Measurements from ENCODE around the gene CC2D2B. TPM values are rescaled to one million over a fixed set of nuclear protein-coding genes. Genes with fewer than 3 reads are reported as not detected.

Gene CC2D2B
- total RNA-seq, 1 experiment from 2014 or later = 0.20 TPM

DNA sequence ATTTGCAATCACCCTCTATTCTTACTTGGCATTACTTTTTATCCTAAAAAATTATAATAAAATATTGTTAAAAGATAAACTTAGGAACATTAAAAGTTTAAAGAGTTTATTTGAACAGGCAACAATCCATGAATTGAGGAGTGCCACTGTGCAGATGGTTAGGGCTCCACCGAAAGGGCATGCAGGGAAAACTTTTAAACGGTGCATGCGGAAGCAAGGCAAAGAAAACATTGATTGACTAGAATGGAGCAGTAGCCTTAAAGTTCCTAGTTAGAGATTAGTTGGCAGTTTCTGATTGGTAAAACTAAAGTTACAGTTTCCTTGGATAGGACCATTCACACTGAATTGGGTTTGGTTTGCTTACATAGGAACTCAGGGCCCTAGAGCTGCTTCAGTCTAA, 17.3 kb downstream of the CC2D2B start (continued):
- TF ChIP-seq, protein P1, sequence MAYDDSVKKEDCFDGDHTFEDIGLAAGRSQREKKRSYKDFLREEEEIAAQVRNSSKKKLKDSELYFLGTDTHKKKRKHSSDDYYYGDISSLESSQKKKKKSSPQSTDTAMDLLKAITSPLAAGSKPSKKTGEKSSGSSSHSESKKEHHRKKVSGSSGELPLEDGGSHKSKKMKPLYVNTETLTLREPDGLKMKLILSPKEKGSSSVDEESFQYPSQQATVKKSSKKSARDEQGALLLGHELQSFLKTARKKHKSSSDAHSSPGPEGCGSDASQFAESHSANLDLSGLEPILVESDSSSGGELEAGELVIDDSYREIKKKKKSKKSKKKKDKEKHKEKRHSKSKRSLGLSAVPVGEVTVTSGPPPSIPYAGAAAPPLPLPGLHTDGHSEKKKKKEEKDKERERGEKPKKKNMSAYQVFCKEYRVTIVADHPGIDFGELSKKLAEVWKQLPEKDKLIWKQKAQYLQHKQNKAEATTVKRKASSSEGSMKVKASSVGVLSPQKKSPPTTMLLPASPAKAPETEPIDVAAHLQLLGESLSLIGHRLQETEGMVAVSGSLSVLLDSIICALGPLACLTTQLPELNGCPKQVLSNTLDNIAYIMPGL (CRISPR knock-in tag; IDR thresholded peaks at IDR 0.05) = no peak
- TF ChIP-seq MLX (CRISPR knock-in tag; IDR thresholded peaks at IDR 0.05) = no peak
- TF ChIP-seq, protein P2, sequence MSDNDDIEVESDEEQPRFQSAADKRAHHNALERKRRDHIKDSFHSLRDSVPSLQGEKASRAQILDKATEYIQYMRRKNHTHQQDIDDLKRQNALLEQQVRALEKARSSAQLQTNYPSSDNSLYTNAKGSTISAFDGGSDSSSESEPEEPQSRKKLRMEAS (CRISPR knock-in tag; IDR thresholded peaks at IDR 0.05) = no peak
- TF ChIP-seq KAT7 (CRISPR knock-in tag; IDR thresholded peaks at IDR 0.05; ENCODE audit: borderline replicate concordance) = no peak
- no peak for TF ChIP-seq ZNF281 (CRISPR knock-in tag; IDR thresholded peaks at IDR 0.05)
- no peak for TF ChIP-seq TCF7 (CRISPR knock-in tag; IDR thresholded peaks at IDR 0.05; ENCODE audit: low read depth)
- TF ChIP-seq RELA (CRISPR knock-in tag; IDR thresholded peaks at IDR 0.05; ENCODE audit: borderline replicate concordance) = no peak

- H3K27ac Mint-ChIP-seq = no peak overlapping the region
- TF ChIP-seq SMAD4 (CRISPR knock-in tag; IDR thresholded peaks at IDR 0.05) (no peak), CREB1 (CRISPR knock-in tag; IDR thresholded peaks at IDR 0.05) (no peak), ZNF138 (CRISPR knock-in tag; conservative IDR thresholded peaks at IDR 0.05) (no peak), ZNF317 (CRISPR knock-in tag; IDR thresholded peaks at IDR 0.05; ENCODE audit: borderline replicate concordance, low read depth) (no peak), ZNF532 (CRISPR knock-in tag; IDR thresholded peaks at IDR 0.05; ENCODE audit: borderline replicate concordance) (no peak), TCF7 (CRISPR knock-in tag; IDR thresholded peaks at IDR 0.05; ENCODE audit: low read depth) (no peak), HMGA2 (CRISPR knock-in tag; IDR thresholded peaks at IDR 0.05) (no peak), USF2 (CRISPR knock-in tag; IDR thresholded peaks at IDR 0.05) (no peak), TEAD4 (CRISPR knock-in tag; IDR thresholded peaks at IDR 0.05) (no peak), GTF2I (CRISPR knock-in tag; conservative IDR thresholded peaks at IDR 0.05) (no peak), SMAD3 (CRISPR knock-in tag; IDR thresholded peaks at IDR 0.05; ENCODE audit: borderline replicate concordance) (no peak), NR1H2 (CRISPR knock-in tag; IDR thresholded peaks at IDR 0.05) (no peak), SOX15 (CRISPR knock-in tag; IDR thresholded peaks at IDR 0.05) (no peak)
- TF ChIP-seq, protein P1 (CRISPR knock-in tag; IDR thresholded peaks at IDR 0.05) = no peak
- TF ChIP-seq, protein P3, sequence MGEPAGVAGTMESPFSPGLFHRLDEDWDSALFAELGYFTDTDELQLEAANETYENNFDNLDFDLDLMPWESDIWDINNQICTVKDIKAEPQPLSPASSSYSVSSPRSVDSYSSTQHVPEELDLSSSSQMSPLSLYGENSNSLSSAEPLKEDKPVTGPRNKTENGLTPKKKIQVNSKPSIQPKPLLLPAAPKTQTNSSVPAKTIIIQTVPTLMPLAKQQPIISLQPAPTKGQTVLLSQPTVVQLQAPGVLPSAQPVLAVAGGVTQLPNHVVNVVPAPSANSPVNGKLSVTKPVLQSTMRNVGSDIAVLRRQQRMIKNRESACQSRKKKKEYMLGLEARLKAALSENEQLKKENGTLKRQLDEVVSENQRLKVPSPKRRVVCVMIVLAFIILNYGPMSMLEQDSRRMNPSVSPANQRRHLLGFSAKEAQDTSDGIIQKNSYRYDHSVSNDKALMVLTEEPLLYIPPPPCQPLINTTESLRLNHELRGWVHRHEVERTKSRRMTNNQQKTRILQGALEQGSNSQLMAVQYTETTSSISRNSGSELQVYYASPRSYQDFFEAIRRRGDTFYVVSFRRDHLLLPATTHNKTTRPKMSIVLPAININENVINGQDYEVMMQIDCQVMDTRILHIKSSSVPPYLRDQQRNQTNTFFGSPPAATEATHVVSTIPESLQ (CRISPR knock-in tag; IDR thresholded peaks at IDR 0.05) = no peak
Measured at GRCh38 chr10:95935429-95935828, 27.7 kb downstream of the CC2D2B start.

More at GRCh38 chr10:95935429-95935828, 27.7 kb downstream of the CC2D2B start:
- CTCF ChIA-PET = no interaction called here
- DNase-seq (ENCODE audit: low spot score) = no peak
- POLR2A ChIA-PET = no interaction called here
- ATAC-seq = no peak
- Mint-ChIP-seq H3K36me3 (0 out of 2 replicates have a peak, but pooled peaks cover 4% of the 10 kb centered on the region), H3K9me3 (peaks cover 24% of the 10 kb centered on the region), H3K4me1 (no peaks in the 10 kb centered on the region), H3K27me3 (ENCODE audit: low read depth) (peaks cover 16% of the 10 kb centered on the region), H3K4me3 (no peak overlapping the region)

Measured in WTC11 (cell line).